HFFc6 (cell line): ENCODE measurements around the gene SNTN. TPM values are rescaled to one million over a fixed set of nuclear protein-coding genes. Genes with fewer than 3 reads are reported as not detected.

Source experiments
- DNase-seq: peaks from one replicate; pipeline ENCODE4 v3.0.0-alpha.2; 2018
- H3K27ac Mint-ChIP-seq: 2 replicates; pipeline ENCODE4 v1.8.0; 2020; ENCODE audit warnings: mild to moderate bottlenecking, mixed read lengths
- H3K27me3 Mint-ChIP-seq: 2 replicates; pipeline ENCODE4 v1.8.0; 2021; ENCODE audit warnings: mild to moderate bottlenecking, moderate library complexity, mixed read lengths; ENCODE audit not compliant: insufficient read depth
- H3K36me3 Mint-ChIP-seq: 2 replicates; pipeline ENCODE4 v1.8.0; 2021; ENCODE audit warnings: low read depth, mixed read lengths
- H3K4me1 Mint-ChIP-seq: 2 replicates; pipeline ENCODE4 v1.8.0; 2020; ENCODE audit warnings: low read depth, mixed read lengths
- H3K4me3 Mint-ChIP-seq: 2 replicates; pipeline ENCODE4 v1.8.0; 2020; ENCODE audit warnings: mild to moderate bottlenecking, moderate library complexity, mixed read lengths
- H3K9me3 Mint-ChIP-seq: 2 replicates; pipeline ENCODE4 v1.8.0; 2020; ENCODE audit warnings: mild to moderate bottlenecking, mixed read lengths
- CTCF ChIP-seq: fragments of 200-600 bp; sonication (generic); IDR thresholded peaks from 2 replicates; pipeline ENCODE4 v1.5.0; 2021; ENCODE audit warnings: antibody characterized with exemption, mild to moderate bottlenecking
- total RNA-seq, 6 experiments: library from RNA; stranded (reverse); fragmentation: NEBNext Ultra II Directional; extraction: Animal tissue kit (Norgen Biotek cat#: 25700); gene quantifications; 2 replicates in 1 of 6; 3 replicates in 5 of 6; pipeline ENCODE4 v1.2.3, GENCODE V29; 2021

SNTN gene
- total RNA-seq, 6 experiments from 2014 or later = not detected

- no peak for TF ChIP-seq CTCF
- no peaks in the 10 kb centered on the region for H3K36me3 Mint-ChIP-seq
- peaks cover 8% of the 10 kb centered on the region for H3K4me1 Mint-ChIP-seq
- no peak for DNase-seq
- H3K4me3 Mint-ChIP-seq = no peak overlapping the region
- no peaks in the 10 kb centered on the region for H3K9me3 Mint-ChIP-seq
- no peak overlapping the region for H3K27ac Mint-ChIP-seq
- peaks cover 10% of the 10 kb centered on the region for H3K27me3 Mint-ChIP-seq
Measured at GRCh38 chr3:63673111-63673510, 20.6 kb downstream of the SNTN start.

- DNase-seq = no peak
- H3K4me3 Mint-ChIP-seq = no peak overlapping the region
- no peak for TF ChIP-seq CTCF
- H3K9me3 Mint-ChIP-seq = no peaks in the 10 kb centered on the region
- peaks cover 10% of the 10 kb centered on the region for H3K27me3 Mint-ChIP-seq
- peaks cover 8% of the 10 kb centered on the region for H3K4me1 Mint-ChIP-seq
- H3K36me3 Mint-ChIP-seq = no peaks in the 10 kb centered on the region
- H3K27ac Mint-ChIP-seq = no peak overlapping the region
Measured at GRCh38 chr3:63674586-63674985, 22.1 kb downstream of the SNTN start.

- Mint-ChIP-seq H3K27me3 (peaks cover 4% of the 10 kb centered on the region), H3K9me3 (no peaks in the 10 kb centered on the region), H3K4me3 (no peak overlapping the region), H3K4me1 (peaks cover under 1% of the 10 kb centered on the region; the same call in 1 of the 2 replicates), H3K27ac (no peak overlapping the region), H3K36me3 (no peaks in the 10 kb centered on the region)
- no peak for DNase-seq
- TF ChIP-seq CTCF = no peak
Measured at GRCh38 chr3:63679186-63679585, 26.7 kb downstream of the SNTN start.

GRCh38 chr3:63684081-63684480 is 31.6 kb downstream of the SNTN start:
- Mint-ChIP-seq H3K27me3 (peaks cover 9% of the 10 kb centered on the region), H3K9me3 (no peaks in the 10 kb centered on the region), H3K36me3 (no peaks in the 10 kb centered on the region), H3K4me1 (no peaks in the 10 kb centered on the region; the same call in 1 of the 2 replicates), H3K27ac (no peak overlapping the region), H3K4me3 (no peak overlapping the region)
- no peak for TF ChIP-seq CTCF
- no peak for DNase-seq

- no peak for DNase-seq
- TF ChIP-seq CTCF = no peak
- H3K4me3 Mint-ChIP-seq = no peak overlapping the region
- no peak overlapping the region for H3K27ac Mint-ChIP-seq
- no peaks in the 10 kb centered on the region; the same call in 1 of the 2 replicates for H3K4me1 Mint-ChIP-seq
- no peaks in the 10 kb centered on the region for H3K9me3 Mint-ChIP-seq
- H3K36me3 Mint-ChIP-seq = no peaks in the 10 kb centered on the region
- H3K27me3 Mint-ChIP-seq = peaks cover 9% of the 10 kb centered on the region
Measured at GRCh38 chr3:63685340-63685739, 32.9 kb downstream of the SNTN start.
